Endothelial cell of umbilical vein (primary cell): Measurements from ENCODE around the gene NDST3. TPM values are rescaled to one million over a fixed set of nuclear protein-coding genes. Genes with fewer than 3 reads are reported as not detected.

ENCODE experiments used
- BruUV-seq: library from RNA; stranded (reverse); fragments of 400-500 nt; replicated peaks from 2 replicates; lab custom pipeline; 2021; lab: Mats Ljungman, UMichigan
- CTCF ChIA-PET: fragments of 300-600, 350-600 bp; sonication (Branson Sonifier 250); formaldehyde crosslinking; loops from one replicate; lab custom pipeline; 2021; ENCODE audit warnings: antibody characterized with exemption, inconsistent platforms; lab: Charles Lee
- POLR2A ChIA-PET: fragments of 300-600, 350-600 bp; sonication (Branson Sonifier 250); formaldehyde crosslinking; loops from one replicate; lab custom pipeline; 2021; ENCODE audit warnings: antibody characterized with exemption, inconsistent platforms; lab: Charles Lee
- DNase-seq: peaks from one replicate; pipeline ENCODE4 v3.0.0-alpha.2; 2011; ENCODE audit warnings: low read depth, low spot score
- FAIRE-seq: peaks from 2 replicates; lab custom pipeline; 2011; peaks lifted over from hg19 to GRCh38; lab: Jason Lieb, UNC
- H2AFZ ChIP-seq: 2 replicates; pipeline ENCODE4 v1.6.0; 2012; ENCODE audit warnings: low read depth, low read length, control low read depth, inconsistent platforms
- H3K27ac ChIP-seq: 2 replicates; pipeline ENCODE4 v1.5.1; 2011; ENCODE audit warnings: low read depth, mild to moderate bottlenecking, control low read depth, low read length, moderate library complexity; ENCODE audit not compliant: insufficient read depth
- H3K27me3 ChIP-seq, 2 experiments: 2 replicates each; pipeline versions ENCODE4 v1.6.0 to v1.6.1; 2011; ENCODE audit warnings: low read length in 2 of 2, mixed read lengths in 1 of 2; ENCODE audit not compliant: control insufficient read depth in 2 of 2, insufficient read depth in 2 of 2
- H3K36me3 ChIP-seq, 2 experiments: 2 replicates in 1 of 2; 3 replicates in 1 of 2; pipeline ENCODE4 v1.5.1; 2011; ENCODE audit warnings: low read length in 2 of 2, mild to moderate bottlenecking in 1 of 2, moderate library complexity in 1 of 2; ENCODE audit not compliant: control insufficient read depth in 2 of 2, insufficient read depth in 2 of 2; ENCODE audit errors: extremely low read depth in 1 of 2
- H3K4me1 ChIP-seq: 3 replicates; pipeline ENCODE4 v1.5.1; 2011; ENCODE audit warnings: mild to moderate bottlenecking, low read length; ENCODE audit not compliant: control insufficient read depth, insufficient read depth; ENCODE audit errors: extremely low read depth
- H3K4me2 ChIP-seq: 2 replicates; pipeline ENCODE4 v1.6.1; 2011; ENCODE audit warnings: low read length, control low read depth, mixed read lengths; ENCODE audit not compliant: insufficient read depth
- H3K4me3 ChIP-seq, 3 experiments: fragments of 200-600 bp in 1 of 3; sonication (generic), shearing (Covaris generic) in 1 of 3; replicated peaks in 1 of 3; 2 replicates each; pipeline ENCODE4 v1.5.1; 2011 to 2016; ENCODE audit warnings: control low read depth in 3 of 3, low read length in 3 of 3, mild to moderate bottlenecking in 2 of 3, inconsistent platforms in 1 of 3, low read depth in 1 of 3, moderate library complexity in 1 of 3; ENCODE audit not compliant: insufficient read depth in 1 of 3
- H3K79me2 ChIP-seq: 2 replicates; pipeline ENCODE4 v1.6.0; 2012; ENCODE audit warnings: low read length, inconsistent platforms; ENCODE audit not compliant: control insufficient read depth, insufficient read depth
- H3K9ac ChIP-seq: replicated peaks from 2 replicates; pipeline ENCODE3; 2011; ENCODE audit warnings: low read length, control low read depth; ENCODE audit not compliant: insufficient read depth; ENCODE audit errors: extremely low read depth
- H3K9me1 ChIP-seq: replicated peaks from 3 replicates; pipeline ENCODE4 v1.6.0; 2011; ENCODE audit warnings: mild to moderate bottlenecking, low read length; ENCODE audit not compliant: control insufficient read depth, insufficient read depth; ENCODE audit errors: extremely low read depth
- H3K9me3 ChIP-seq: replicated peaks from 2 replicates; pipeline ENCODE4 v1.5.1; 2012; ENCODE audit warnings: low read length, inconsistent platforms; ENCODE audit not compliant: control insufficient read depth, insufficient read depth
- H4K20me1 ChIP-seq: replicated peaks from 2 replicates; pipeline ENCODE3; 2011; ENCODE audit warnings: mild to moderate bottlenecking, low read length; ENCODE audit not compliant: control insufficient read depth, insufficient read depth; ENCODE audit errors: extremely low read depth
- CTCF ChIP-seq, 2 donors: IDR thresholded peaks; 1 replicate in 1 of 2; 2 replicates in 1 of 2; pipeline ENCODE4 v1.5.1; 2011; ENCODE audit warnings: low read length in 2 of 2, mild to moderate bottlenecking in 2 of 2, moderate library complexity in 2 of 2, control low read depth in 1 of 2, inconsistent platforms in 1 of 2, low read depth in 1 of 2; ENCODE audit not compliant: insufficient read depth in 1 of 2; ENCODE audit errors: extremely low read depth in 1 of 2
- FOS ChIP-seq: IDR thresholded peaks from 2 replicates; pipeline ENCODE4 v1.6.1; 2011; ENCODE audit warnings: mild to moderate bottlenecking, low read length, moderate library complexity, borderline replicate concordance; ENCODE audit not compliant: insufficient read depth
- GATA2 ChIP-seq: IDR thresholded peaks from 2 replicates; pipeline ENCODE4 v1.7.0; 2011; ENCODE audit warnings: low read depth, mild to moderate bottlenecking, moderate library complexity, mixed read lengths, low read length; ENCODE audit not compliant: insufficient read length, insufficient read depth
- dilution Hi-C: fragments of 300-500 bp; cut with MboI; formaldehyde crosslinking; loops from one replicate; pipeline ENCODE4 v1.15.0; 2019; ENCODE audit warnings: low sequenced_read_pairs; ENCODE audit not compliant: extremely low pct_ligation_motif_present
- intact Hi-C: fragments of 100-400 bp; cut with micrococcal nuclease; formaldehyde crosslinking; loops from one replicate; pipeline ENCODE4 v1.10.0; 2022
- polyA plus RNA-seq, 4 experiments: library from polyadenylated mRNA; depleted of rRNA in 3 of 4; stranded (reverse) in 3 of 4; unstranded in 1 of 4; fragments of >200 nt; gene quantifications; 2 replicates each; pipeline versions ENCODE4 v1.2.1 to v1.2.3, GENCODE V29; 2011 to 2012; ENCODE audit warnings: missing spikeins in 1 of 4
- total RNA-seq: library from RNA; stranded (reverse); gene quantifications from 2 replicates; pipeline ENCODE4 v1.2.3, GENCODE V29; 2021

Gene NDST3
- total and polyA plus RNA-seq, 2 donors (not counting 3 experiments of a cell fraction or from before 2014, with no cell fraction given), result 0.04 TPM; not detected in 1

DNA sequence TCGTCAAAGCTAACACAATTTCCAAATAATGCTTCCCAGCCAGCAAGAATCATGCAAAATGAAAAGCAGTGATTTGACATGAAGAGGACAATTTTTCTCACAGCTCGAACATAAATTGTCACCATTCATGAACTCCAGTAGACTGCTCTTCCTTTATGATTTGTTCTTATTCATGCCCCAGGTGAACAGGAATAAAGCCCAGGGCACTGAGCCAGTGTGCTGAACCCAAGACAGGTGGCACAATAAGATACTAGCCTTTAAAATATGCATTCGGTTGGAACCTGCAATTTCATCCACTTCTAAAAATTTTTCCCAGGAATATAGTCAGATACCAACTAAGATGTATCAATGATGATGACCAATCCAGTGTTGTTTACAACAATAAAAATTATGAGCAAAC, 178.8 kb downstream of the NDST3 start:
- Histone ChIP-seq H3K9ac (no peak overlapping the region), H3K36me3 (no peaks in the 10 kb centered on the region), H3K4me3 (no peak overlapping the region), H4K20me1 (no peaks in the 10 kb centered on the region), H3K9me1 (no peaks in the 10 kb centered on the region), H3K79me2 (no peaks in the 10 kb centered on the region), H3K9me3 (no peaks in the 10 kb centered on the region), H3K27ac (no peak overlapping the region), H3K4me2 (no peak overlapping the region), H3K27me3 (no peaks in the 10 kb centered on the region), H2AFZ (no peak overlapping the region), H3K4me1 (no peaks in the 10 kb centered on the region)
- no peak for DNase-seq
- no TSS peak for BruUV-seq
- ChIA-PET POLR2A (no interaction called here), CTCF (interaction anchor here (0.6 to 1.6 kb wide), 2 partner anchors 10 to 18 kb away, joined by 3 read pairs; no protein-coding TSS in a partner anchor)
- intact Hi-C loops, result no loop called here
- dilution Hi-C loops, result no loop called here
- no peak for FAIRE-seq
- TF ChIP-seq GATA2 (no peak), FOS (no peak)

DNA sequence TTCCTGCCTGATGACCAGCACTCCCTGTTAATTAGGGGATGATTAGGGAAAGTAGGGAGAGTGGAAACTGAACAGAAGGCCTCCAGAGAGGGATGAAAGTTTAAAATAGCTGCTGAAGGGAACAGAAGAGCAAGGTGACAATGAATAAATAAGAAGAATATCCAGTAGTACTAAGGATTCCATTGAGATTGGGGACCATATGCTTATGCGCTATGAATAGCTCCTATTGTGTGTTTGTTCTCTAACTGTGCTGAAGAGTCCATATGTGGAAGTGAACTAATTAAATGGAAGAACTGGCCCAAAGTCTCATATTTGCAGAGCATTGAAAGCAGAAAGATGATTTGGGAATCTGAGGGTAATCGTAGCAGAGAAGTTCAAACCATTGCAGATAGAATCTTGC, 181.5 kb downstream of the NDST3 start:
- no TSS peak for BruUV-seq

More for the DNA sequence above, 181.5 kb downstream of the NDST3 start:
- intact Hi-C loops (no loop called here), dilution Hi-C loops (no loop called here)
- CTCF ChIA-PET, result interaction anchor here (1.0 to 1.2 kb wide), 3 partner anchors 8 to 16 kb away, joined by 4 to 5 read pairs (median 4); no protein-coding TSS in a partner anchor
- POLR2A ChIA-PET, result no interaction called here
- no peaks in the 10 kb centered on the region for H3K79me2 ChIP-seq
- DNase-seq, result no peak
- TF ChIP-seq CTCF (IDR thresholded peaks at IDR 0.05; ENCODE audit: extremely low read depth in 1 of 2, insufficient read depth in 1 of 2, low read depth in 1 of 2, low read length in 2 of 2), result no peak
- no peaks in the 10 kb centered on the region for H3K27me3 ChIP-seq
- no peaks in the 10 kb centered on the region for H3K36me3 ChIP-seq
- no peak overlapping the region for H3K4me2 ChIP-seq
- no peak overlapping the region for H3K27ac ChIP-seq
- H4K20me1 ChIP-seq, result no peaks in the 10 kb centered on the region
- H3K9me3 ChIP-seq, result no peaks in the 10 kb centered on the region
- FAIRE-seq, result no peak
- no peak overlapping the region for H3K9ac ChIP-seq
- no peak overlapping the region for H3K4me3 ChIP-seq
- H3K4me1 ChIP-seq, result no peaks in the 10 kb centered on the region
- H3K9me1 ChIP-seq, result no peaks in the 10 kb centered on the region
- H2AFZ ChIP-seq, result no peak overlapping the region
